Dedifferentiated amniotic fluid mesenchymal stem cell (primary cell): ENCODE results near the gene KIF27.
"Not testable (repeated sequence)": the region's sequence is repeated elsewhere in the genome, so short reads cannot be mapped to it uniquely, and the experiment has no call there.

Source experiments
- DNase-seq: peaks from one replicate; pipeline ENCODE4 v3.0.0-alpha.2; 2016; ENCODE audit errors: extremely low spot score

KIF27 gene

DNA sequence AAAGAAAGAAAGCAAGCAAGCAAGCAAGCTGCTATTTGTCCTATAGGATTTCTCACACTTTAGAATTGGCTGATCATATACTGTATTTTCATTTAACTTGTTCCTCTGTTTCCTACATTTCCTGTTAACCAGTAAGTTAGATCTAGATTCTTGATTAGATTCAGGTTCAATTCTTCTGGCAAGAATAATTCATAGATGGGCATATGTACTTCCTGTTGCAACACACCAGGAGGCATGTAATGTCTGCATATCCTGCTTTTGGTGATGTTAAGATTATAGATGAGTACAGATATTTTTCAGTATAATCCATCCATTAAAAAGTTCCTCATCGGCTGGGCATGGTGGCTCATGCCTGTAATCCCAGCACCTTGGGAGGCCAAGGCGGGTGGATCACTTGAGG lies 10.8 kb upstream of the KIF27 start:
- DNase-seq, result no peak

- no peak for DNase-seq
Observed at GRCh38 chr9:83930881-83931280, 9.6 kb upstream of the KIF27 start.

DNA sequence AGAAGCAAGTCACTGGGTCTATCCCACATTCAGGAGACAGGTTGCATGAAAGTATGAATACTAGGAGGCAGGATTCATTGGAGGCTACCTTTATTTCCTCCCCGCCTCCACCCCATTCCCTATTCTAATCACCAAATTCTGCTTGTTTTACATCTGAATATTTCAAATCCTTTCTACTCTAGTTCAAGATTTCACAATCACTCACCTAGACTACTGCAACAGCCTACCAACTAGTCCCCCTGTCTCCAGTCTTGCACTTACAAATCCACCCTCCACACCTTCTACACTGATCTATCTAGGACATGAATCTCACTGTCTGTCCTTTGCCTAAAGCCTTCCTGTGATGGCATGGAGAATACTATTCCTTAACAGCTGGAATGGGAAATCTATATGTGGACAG lies 6.4 kb upstream of the KIF27 start:
- no peak for DNase-seq

- no peak for DNase-seq
Observed at GRCh38 chr9:83920469-83920926, 734 bp downstream of the KIF27 start.

- no peak for DNase-seq
Observed at GRCh38 chr9:83919111-83919510, 2.1 kb downstream of the KIF27 start.

GRCh38 chr9:83912194-83912593 lies 9.0 kb downstream of the KIF27 start:
- DNase-seq, result not testable (repeated sequence)

- no peak for DNase-seq
Observed at GRCh38 chr9:83906144-83906543, 15.1 kb downstream of the KIF27 start.

GRCh38 chr9:83900615-83901014 lies 20.6 kb downstream of the KIF27 start:
- not testable (repeated sequence) for DNase-seq

- not testable (repeated sequence) for DNase-seq
Observed at GRCh38 chr9:83894301-83894700, 26.9 kb downstream of the KIF27 start.

DNA sequence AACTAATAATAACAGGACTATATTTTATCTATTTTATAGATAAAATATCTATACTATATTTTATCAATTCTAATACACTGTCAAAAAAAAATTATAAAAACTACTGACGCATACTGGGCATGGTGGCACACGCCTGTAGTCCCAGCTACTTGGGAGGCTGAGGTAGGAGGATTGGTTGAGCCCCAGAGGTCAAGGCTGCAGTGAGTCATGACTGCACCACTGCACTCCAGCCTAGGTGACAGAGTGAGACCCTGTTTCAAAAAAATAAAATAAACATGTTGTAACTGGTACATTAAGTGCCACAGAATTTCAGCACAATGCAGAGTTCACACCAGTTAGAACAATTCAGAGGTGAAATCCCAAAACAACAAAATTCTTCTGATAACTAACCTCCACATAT lies 34.7 kb downstream of the KIF27 start:
- DNase-seq, result not testable (repeated sequence)

DNA sequence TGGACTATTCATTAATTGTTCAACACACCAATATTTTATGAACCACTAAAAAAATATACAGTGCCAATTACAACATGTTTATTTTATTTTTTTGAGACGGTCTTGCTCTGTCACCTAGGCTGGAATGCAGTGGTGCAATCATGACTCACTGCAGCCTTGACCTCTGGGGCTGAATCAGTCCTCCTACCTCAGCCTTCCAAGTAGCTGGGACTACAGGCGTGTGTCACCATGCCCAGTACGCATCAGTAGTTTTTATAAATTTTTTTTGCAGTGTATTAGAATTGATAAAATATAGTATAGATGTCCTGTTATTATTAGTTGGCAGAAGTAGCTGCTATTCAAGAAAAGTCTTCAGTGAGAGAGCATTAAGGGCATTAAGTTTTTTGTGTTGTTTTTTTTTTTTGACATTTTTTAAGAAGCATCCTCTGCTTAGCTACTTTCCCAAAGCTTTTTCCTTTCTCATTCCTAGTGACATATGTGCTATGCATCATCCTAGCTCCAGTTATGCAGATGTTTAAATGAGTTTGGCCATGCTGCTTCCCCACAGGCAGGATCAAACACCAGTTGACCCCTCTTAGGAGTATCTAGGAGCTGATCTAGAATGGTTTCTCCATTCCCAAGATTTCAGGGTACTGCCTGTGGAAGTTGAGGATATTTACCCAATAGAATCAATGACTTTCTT lies 35.5 kb downstream of the KIF27 start:
- peak; percentile 46 for DNase-seq

- not testable (repeated sequence) for DNase-seq
Observed at GRCh38 chr9:83881687-83882408, 39.4 kb downstream of the KIF27 start.

DNA sequence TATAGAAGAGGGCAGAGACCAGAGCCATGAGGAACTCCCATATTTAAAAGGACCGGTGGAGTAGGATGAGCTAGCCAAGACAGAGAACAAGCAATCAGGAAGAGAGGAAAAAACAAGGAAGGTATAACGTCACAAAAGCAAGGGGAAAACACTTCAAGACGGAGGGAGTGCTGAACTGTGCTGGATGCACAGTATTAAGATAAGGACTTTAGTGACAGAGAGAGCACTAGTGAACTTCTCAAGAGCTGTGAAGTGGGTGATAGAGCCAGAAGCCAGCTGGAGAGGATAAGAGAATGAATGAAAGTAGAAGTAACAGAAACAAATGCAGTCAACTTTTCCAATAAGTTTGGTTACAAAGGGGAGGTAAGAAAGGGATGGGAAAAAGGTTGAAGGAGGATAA lies 45.7 kb downstream of the KIF27 start:
- not testable (repeated sequence) for DNase-seq

GRCh38 chr9:83849895-83850294 lies 71.3 kb downstream of the KIF27 start:
- not testable (repeated sequence) for DNase-seq

- DNase-seq, result not testable (repeated sequence)
Observed at GRCh38 chr9:83837070-83837643, 84.1 kb downstream of the KIF27 start.

DNA sequence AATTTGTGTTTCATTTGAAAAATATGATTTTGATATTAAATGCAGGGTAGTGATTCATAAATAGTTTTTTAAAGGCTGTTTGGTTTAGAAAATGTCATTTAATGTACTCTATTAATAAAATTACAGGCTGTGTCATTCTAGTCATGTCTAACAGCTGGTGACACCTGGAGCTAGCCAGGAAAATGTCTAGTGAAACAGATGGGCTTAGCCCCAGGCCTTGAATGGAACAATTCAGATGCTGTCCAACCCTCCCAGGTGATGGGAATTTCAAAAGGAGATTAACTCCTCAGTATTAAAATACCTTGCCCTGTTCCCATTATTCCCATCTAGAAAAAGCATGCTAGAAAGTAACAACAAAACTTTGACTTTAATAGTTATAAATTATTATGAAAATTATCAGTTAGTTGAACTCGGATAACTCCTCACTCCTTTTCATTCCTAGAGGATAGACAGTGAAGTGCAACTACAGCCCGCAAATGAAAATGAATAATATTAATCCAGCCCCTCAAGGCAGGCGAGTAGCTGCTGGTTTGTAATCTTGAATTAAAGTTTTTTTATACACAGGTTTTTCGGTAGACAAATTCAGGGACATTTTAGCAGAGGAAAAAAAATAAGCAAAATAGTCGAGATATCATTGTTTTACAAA lies 90.7 kb downstream of the KIF27 start:
- DNase-seq, result not testable (repeated sequence)

- not testable (repeated sequence) for DNase-seq
Observed at GRCh38 chr9:83824986-83825623, 96.1 kb downstream of the KIF27 start.

DNA sequence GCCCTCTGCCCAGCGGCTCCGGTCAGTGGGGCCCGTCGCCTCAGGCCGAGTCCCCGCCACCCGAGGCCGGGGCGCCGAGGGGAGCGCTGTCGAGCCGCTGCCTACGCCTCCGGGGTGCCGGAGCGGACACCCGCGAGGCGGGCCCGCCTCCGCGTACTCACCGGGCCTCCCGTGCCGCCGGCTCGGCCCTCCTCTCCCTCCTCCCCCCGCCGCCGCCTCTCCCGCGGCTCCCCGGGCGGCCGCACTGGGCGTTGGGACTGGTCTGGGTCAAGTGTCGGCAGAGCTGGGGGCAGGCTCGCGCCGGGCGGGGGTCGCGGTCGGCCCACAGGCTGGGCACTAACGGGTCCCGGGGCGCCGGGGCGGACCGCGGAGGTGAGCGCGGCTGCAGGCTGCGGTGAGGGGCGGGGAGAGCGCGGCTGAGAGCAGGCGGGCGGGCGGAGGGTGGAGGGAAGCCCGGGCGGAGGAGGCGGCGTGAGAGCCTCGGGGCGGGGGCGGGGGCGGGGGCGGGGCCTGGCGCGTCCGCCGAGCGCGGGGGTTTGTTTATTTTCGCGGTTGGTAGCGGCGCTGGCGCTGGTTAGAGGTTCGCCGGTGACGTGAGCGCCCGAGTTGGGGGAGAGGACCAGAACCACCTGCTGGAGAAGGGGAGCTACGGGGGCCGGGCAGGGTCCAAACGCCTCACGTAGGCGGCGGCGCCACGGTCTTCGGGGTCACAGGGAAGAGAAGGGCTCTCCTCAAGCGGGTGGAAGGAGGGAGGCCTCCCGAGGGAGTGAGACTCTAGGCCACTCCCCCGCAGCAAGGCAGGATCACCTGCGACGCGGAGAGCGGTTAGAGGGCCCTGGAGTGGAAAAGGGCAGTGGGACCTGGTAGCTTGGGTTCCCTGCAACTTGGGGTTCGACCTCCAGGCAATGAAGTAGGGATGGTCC lies 103.6 kb downstream of the KIF27 start, which contains the start of gene GKAP1:
Gene GKAP1 (minus strand): TSS at position 414 of the 923 bp plus-strand sequence. CDS start 11,252 bp downstream, outside the sequence.
- DNase-seq, result not testable (repeated sequence)

DNA sequence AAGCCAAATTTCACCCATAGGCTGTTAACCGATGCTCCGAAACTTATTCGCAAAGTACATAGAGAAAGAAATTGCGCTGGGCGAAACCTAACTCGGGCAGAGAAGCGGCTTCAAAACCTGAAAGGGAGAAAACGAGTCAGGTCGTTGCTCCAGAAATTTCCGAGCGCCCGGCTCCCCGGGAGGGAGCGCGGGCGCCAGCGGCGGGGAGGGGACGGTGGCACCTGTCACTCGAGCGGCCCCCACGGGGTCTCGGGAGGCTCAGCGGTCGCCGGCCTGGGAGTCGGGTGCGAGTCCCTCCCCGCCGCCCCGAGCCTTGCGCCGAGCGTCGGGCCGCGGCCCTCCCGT lies 104.2 kb downstream of the KIF27 start:
- not testable (repeated sequence) for DNase-seq

GRCh38 chr9:83815120-83815519 lies 106.1 kb downstream of the KIF27 start:
- DNase-seq, result not testable (repeated sequence)

DNA sequence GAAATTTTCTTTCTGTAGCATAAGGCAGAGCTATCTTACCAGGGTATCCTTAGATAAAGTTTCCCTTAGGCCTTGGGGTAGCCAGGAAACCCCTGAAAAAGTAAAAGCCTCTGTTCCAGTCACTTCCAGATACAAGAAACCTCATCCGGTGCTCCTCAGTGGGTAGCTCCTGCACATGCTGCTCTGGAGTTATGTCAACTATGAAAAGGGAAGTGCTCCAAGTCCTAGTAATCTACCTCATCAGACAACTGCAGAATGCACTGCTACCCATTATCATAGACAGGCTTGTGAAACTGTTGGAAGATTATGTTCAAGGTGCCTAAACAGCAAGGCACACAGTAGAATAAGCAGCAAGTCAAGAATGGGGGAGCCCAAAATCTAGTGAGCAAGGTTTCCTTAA lies 112.0 kb downstream of the KIF27 start:
- DNase-seq, result not testable (repeated sequence)
